Stimulated activated naive CD4-positive, alpha-beta T cell treated with Interleukin-2 at 50 U/mL for 16 hours (primary cell): ENCODE measurements around the gene FNDC7.
"Not testable (repeated sequence)": the region's sequence is repeated elsewhere in the genome, so short reads cannot be mapped to it uniquely, and the experiment has no call there.

Source experiments
- DNase-seq: peaks from one replicate; lab custom pipeline; 2025; lab: John Stamatoyannopoulos, UW

FNDC7 gene

GRCh38 chr1:108699375-108700332 lies 13.1 kb upstream of the FNDC7 start:
- DNase-seq = no peak

DNA sequence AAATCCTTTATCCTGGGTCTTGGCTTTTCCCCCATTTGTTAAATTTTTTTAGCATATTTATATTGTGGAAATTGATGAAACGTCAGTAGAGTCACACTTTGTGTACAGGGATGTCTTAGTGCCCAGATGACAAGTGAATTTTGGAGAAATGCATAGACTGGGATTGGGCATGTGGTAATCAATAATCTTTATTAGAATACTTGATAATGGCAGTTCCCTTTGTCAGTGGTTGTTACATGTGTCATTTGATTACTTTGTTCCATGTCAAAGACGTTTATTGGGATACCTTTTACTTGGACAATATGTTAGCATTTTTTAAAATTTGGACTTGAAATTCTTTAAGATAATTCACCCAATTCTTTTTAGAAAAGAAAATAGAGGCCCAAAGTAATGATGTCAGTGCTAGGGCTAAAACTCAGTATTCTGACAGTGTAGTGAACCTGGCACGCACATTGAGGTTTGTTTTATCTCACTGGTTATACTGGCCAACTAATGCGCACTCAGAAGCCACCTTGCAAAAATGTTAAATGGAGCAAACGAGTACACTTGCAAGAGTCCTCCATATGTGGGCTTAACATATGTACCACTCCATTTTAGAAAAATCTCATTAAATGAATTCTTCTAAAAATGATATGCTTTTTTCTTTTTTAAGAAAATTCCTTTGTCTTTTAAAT lies 11.4 kb upstream of the FNDC7 start:
- no peak for DNase-seq

GRCh38 chr1:108702109-108702508 lies 10.6 kb upstream of the FNDC7 start:
- DNase-seq = not testable (repeated sequence)

GRCh38 chr1:108703939-108704338 lies 8.8 kb upstream of the FNDC7 start:
- peak; percentile 5 for DNase-seq

DNA sequence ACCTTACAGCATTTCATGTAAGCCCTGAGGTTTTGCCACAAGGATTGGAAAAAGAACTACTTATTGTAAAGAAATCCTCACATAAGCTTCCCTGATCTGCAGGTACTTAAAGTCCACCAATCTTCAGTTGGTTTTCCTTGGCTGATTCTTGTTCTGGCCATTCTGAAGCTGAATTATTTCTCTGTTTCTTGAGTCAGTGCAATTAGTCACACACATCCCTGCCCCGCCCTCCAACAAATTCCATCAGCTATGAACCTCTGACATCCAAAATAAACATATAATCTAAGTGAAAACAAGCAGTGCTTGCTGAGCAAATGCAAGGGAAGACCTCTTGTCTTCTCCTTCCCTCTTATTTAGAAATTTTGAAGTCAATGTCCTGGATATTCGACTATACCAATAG lies 8.2 kb upstream of the FNDC7 start:
- DNase-seq = no peak

DNA sequence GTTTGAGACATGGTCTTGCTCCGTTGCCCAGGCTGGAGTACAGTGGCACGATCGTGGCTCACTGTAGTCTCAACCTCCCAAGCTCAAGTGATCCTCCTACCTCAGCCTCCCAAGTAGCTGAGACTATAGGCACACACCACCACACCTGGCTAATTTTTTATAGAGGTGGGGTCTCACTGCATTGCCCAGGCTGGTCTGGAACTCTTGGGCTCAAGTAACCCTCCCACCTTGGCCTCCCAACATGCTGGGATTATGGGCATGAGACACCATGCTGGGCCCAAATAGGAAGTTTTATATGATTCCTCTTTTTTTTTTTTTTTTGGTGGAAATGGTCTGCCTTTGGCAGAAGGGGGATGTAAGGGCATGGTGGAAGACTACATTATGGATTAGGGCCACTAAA lies 6.1 kb upstream of the FNDC7 start:
- DNase-seq = no peak

DNA sequence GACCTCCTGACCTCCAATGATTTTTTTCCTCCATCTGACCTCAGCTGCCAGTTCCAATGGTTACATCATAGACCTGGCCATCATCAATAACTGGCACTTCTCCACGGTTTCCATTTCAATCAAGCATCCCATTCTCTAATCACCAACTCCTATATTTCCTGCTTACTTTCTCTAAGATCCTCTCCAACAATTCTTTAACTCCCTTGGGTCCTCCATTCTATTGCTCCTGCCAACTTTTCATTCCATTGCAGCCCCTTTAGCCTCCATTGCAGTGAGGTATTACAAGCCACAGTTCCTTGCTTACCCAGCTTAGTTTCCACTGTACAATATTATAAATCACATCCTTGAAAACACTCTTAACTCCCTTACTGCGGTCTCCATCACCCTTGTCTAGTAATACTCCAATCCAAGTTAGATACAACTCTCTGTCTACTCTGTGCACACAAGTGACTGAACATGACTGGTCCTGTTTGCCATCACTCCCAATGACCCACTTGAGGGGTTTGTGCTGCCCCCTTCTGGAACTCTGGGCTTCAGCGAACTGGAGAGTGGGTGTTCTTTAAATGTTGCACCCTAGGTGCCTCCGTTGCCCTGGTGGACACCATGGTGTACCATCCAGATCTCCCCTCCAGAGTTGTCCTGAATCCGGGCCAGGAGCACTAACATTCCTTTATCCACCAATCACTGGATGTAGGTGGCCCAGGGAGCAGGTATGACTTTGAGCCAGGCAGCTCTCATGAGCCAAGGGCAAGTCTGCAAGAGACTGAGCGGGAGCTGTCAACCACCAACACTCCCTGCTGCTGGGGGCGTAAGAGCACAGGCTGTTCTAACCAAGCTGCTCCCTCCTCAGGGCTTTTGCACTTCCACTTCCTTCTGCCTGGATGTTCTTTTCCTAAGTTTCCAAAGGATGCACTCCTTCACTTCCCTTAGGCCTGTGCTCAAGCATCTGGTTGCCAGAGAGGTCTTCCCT lies 3.7 kb upstream of the FNDC7 start:
- DNase-seq = peak; percentile 46

- no peak for DNase-seq
These were observed 3.2 kb downstream of the FNDC7 start for GRCh38 chr1:108715932-108716331.

DNA sequence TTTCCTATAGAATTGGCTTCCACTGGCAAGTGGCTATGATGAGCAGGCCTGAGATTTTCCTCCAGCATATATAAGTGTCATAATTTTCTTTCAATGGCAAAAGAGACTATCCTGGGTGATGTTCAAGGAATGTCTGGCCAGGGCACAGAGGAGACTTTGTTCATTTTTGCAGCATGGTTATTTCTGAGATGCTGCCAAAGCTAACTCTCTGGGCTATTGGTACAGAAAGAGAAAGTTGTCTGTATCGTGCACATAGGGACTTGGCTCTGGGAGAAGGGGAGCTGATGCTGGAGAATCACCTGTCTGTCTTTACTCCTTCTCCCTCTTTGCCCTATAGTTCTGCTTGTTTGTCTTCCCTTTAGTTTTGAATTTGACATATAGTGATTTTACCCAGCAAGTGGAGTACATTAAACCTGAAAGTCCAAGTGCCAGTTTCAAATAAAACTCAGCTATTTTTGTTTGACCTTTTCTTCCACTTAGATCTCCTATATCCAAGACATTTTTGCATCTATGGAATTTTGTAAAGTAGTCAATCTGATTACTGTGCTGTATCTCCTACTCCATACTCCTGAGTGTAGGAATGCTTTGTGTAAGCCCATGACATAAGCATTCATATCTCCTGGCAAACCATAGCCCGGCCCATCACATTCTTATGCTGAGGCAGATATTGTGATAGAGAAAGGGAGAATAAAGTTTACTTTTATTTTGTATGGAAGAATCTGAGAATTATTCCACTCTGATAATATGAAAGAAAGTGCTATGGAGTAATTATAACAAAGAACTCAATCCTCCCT lies 3.9 kb downstream of the FNDC7 start:
- DNase-seq = no peak

GRCh38 chr1:108717774-108718316 lies 5.1 kb downstream of the FNDC7 start:
- DNase-seq = no peak

DNA sequence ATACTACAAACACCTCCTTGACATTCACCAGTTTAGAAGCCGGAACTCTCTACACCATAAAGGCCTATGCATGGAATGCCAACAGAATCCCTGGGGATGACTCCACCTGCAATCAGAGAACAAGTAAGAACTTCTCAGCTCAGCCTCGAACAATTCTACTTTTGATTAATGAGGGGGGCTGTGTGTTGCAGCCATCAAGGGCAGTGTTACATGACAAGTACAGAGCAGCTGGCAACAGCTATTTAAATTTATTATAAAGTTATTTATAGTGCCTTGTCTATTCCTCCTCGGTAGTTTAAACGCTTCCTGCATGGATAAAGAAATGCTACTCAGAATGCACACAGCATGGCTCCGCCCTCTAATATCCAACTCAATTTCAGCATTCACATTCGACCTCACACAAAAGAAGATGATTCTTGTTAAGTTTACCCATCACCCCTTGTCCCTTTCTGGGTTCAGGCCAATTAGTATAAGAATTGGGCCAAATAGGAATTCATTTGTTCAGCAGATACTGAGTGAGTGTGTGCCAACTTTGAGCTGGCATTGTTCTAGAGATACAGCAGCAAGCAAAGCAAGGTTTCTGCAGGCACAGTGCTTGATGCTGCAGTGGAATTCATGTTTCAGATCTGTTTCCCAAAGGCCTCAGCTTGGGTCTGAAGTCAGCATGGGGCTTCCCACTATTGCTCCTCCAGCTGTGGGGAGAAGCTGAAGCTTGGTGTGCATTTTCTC lies 6.4 kb downstream of the FNDC7 start:
- no peak for DNase-seq

- no peak for DNase-seq
These were observed 7.1 kb downstream of the FNDC7 start for GRCh38 chr1:108719656-108720435.

- DNase-seq = no peak
These were observed 9.6 kb downstream of the FNDC7 start for GRCh38 chr1:108722292-108722691.

DNA sequence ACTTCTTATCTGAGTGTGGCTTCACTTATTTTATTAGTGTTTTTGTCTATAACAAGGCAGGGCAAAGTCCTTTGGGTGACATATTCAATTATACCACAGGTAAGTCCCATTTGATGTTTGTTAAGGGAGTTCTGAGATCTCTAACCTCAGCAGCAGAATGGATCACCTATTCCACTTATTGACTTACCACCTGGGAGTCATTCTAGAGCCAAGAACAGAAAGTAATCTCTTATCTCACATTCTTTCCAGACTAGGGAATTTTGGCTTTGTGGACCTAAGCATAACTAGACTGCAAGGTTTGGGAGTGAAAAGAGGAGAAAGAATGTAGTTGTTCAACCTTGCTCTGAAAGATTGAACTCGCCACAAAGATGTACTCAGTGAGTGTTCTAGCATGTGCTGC lies 13.2 kb downstream of the FNDC7 start:
- DNase-seq = no peak

GRCh38 chr1:108728327-108728923 lies 15.7 kb downstream of the FNDC7 start:
- DNase-seq = no peak

DNA sequence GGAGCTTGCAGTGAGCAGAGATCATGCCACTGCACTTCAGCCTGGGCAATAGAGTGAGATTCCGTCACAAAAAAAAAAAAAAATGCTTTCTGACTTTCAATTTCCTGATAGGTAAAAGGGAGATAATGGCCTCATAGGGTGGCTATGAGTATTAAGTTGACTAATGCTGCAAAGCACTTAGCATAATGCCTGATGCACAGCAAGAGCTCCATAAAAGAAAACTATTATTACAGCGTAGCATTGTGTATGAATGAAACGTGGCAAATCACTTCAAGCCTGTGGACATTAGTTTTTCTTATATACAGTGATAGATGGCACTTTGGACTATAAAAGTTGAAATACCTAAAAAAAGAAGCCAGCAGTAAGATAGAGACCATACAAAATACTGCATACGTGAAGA lies 16.8 kb downstream of the FNDC7 start:
- DNase-seq = no peak

DNA sequence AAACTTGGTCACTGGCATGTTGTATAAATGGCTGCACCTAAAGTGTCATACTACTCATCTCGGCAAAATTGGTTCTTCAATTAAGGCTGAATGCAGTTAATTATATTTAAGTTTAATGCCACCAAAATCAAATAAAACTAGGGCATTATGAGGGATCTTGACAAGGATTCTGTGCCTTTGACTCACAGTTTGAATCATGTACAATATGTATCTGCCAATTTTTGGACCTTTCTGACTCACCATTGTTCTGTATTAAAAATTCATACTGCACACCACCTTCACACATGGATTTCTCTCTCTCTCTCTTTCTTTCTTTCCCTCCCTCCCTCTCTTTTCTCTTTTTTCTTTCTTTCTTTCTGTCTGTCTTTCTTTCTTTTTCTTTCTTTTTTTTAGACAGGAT lies 19.7 kb downstream of the FNDC7 start:
- DNase-seq = no peak

DNA sequence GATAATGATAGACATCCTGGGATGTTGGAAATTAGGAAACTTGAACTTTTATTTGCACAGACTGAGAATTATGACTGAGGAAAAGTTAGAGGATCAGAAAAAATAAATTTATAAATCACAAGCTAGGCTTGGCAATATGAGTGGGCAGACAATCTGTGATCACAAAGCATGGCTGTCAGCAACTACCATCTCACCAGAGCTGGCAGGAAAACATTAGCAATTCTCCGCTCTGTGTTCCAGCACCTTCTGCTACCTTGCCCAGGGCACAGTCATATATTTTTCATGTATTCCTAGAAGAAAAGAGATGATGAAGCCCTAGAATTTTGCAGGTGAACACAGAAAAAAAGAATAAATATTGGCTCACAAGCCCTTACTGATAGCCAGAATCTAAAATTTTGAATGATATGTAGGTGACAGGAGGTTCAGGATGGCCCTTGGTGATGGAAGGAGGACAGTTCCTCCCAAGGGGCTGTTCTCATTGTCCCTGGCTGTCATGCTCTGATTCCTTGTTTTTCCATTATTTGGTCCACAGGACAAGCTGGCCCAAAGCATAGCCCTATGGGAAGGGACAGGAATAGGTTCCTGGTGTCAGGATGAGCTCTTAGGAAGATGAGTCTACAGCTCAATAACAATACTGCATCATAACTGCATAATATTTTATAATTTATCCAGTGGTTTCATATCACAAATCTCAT lies 21.6 kb downstream of the FNDC7 start:
- DNase-seq = no peak

DNA sequence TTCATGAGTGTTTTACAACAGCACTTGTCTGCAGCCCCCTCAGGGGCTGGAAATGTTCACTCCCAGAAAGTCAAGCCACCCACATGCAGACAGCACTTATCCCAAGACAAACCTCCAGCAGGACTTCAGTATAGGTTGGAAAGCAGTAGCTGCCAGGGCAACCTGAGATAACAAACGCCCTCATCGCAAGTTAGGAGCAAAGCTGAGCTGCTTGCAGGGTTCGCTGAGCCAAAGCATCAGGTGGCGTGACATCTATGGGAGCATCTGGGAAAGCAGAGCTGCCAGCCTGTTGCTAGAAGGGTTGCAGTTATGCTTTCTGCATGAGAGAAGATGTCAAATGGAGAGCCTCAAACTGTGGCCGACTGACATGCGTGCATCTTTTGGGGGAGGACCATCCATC lies 29.5 kb downstream of the FNDC7 start:
- no peak for DNase-seq
